Stimulated activated CD4-positive, alpha-beta T cell treated with anti-CD3 and anti-CD28 coated beads, Interleukin-2, amount 100 ng/mL, for 4 hours (primary cell): Measurements from ENCODE around the gene GLIS2.
"Not testable (repeated sequence)": the region's sequence is repeated elsewhere in the genome, so short reads cannot be mapped to it uniquely, and the experiment has no call there.

ENCODE experiments used
- DNase-seq: peaks from one replicate; pipeline ENCODE4 v3.0.0-alpha.2; 2020; ENCODE audit warnings: low read depth

GLIS2 gene

GRCh38 chr16:4336701-4337539, 21.1 kb downstream of the GLIS2 start:
- no peak for DNase-seq

GRCh38 chr16:4337540-4338088, 21.7 kb downstream of the GLIS2 start:
- no peak for DNase-seq

- DNase-seq: no peak
Measured at GRCh38 chr16:4338125-4338582, 22.3 kb downstream of the GLIS2 start.

GRCh38 chr16:4338712-4339299, 22.9 kb downstream of the GLIS2 start:
- DNase-seq: no peak

GRCh38 chr16:4339455-4339854, 23.6 kb downstream of the GLIS2 start:
- no peak for DNase-seq

- no peak for DNase-seq
Measured at GRCh38 chr16:4339909-4340308, 24.0 kb downstream of the GLIS2 start.

- DNase-seq: no peak
Measured at GRCh38 chr16:4340443-4340842, 24.6 kb downstream of the GLIS2 start.

- no peak for DNase-seq
Measured at GRCh38 chr16:4341250-4341649, 25.4 kb downstream of the GLIS2 start.

- DNase-seq: no peak
Measured at GRCh38 chr16:4342866-4343744, 27.2 kb downstream of the GLIS2 start.

GRCh38 chr16:4344300-4344982, 28.6 kb downstream of the GLIS2 start:
- DNase-seq: not testable (repeated sequence)

- DNase-seq: no peak
Measured at GRCh38 chr16:4344983-4345835, 29.3 kb downstream of the GLIS2 start.

GRCh38 chr16:4345836-4346781, 30.2 kb downstream of the GLIS2 start:
- DNase-seq: no peak

- DNase-seq: no peak
Measured at GRCh38 chr16:4347010-4347409, 31.1 kb downstream of the GLIS2 start.

GRCh38 chr16:4347765-4348509, 32.1 kb downstream of the GLIS2 start:
- DNase-seq: no peak

- DNase-seq: no peak
Measured at GRCh38 chr16:4349332-4349731, 33.5 kb downstream of the GLIS2 start.

- DNase-seq: no peak
Measured at GRCh38 chr16:4350365-4350786, 34.5 kb downstream of the GLIS2 start.

- DNase-seq: peak; percentile 96
Measured at GRCh38 chr16:4350787-4351659, 35.2 kb downstream of the GLIS2 start, which contains the start of gene PAM16. Gene PAM16 (minus strand): TSS chr16:4351321. CDS start chr16:4351234, 87 bp downstream.

GRCh38 chr16:4351880-4352279, 36.0 kb downstream of the GLIS2 start:
- no peak for DNase-seq
